CD14-positive monocyte (primary cell): Measurements from ENCODE around the gene SYNDIG1. TPM values are rescaled to one million over a fixed set of nuclear protein-coding genes. Genes with fewer than 3 reads are reported as not detected.

Experiments
- DNase-seq, 3 donors: peaks; one replicate each; pipeline ENCODE4 v3.0.0-alpha.2; 2011 to 2022
- H2AFZ ChIP-seq: 2 replicates; pipeline ENCODE4 v1.6.0; 2012; ENCODE audit warnings: mild to moderate bottlenecking, low read depth, low read length, inconsistent platforms; ENCODE audit not compliant: insufficient read depth, poor library complexity, severe bottlenecking
- H3K27ac ChIP-seq, 2 donors: 1 replicate in 1 of 2; 2 replicates in 1 of 2; pipeline ENCODE4 v1.5.1; 2012 to 2013; ENCODE audit warnings: low read length in 2 of 2, control low read depth in 1 of 2, inconsistent platforms in 1 of 2, low read depth in 1 of 2, mild to moderate bottlenecking in 1 of 2
- H3K27me3 ChIP-seq, 2 donors: one replicate each; pipeline versions ENCODE4 v1.6.0 to v1.6.1; 2011 to 2013; ENCODE audit warnings: low read length in 2 of 2; ENCODE audit not compliant: control insufficient read depth in 2 of 2, insufficient read depth in 2 of 2
- H3K36me3 ChIP-seq, 2 donors: replicated peaks in 1 of 2; 1 replicate in 1 of 2; 2 replicates in 1 of 2; pipeline versions ENCODE4 v1.5.1 to v1.6.1; 2012 to 2013; ENCODE audit warnings: low read length in 2 of 2, control low read depth in 1 of 2, inconsistent platforms in 1 of 2, mild to moderate bottlenecking in 1 of 2; ENCODE audit not compliant: insufficient read depth in 2 of 2, control insufficient read depth in 1 of 2
- H3K4me1 ChIP-seq, 2 donors: 1 replicate in 1 of 2; 2 replicates in 1 of 2; pipeline versions ENCODE4 v1.5.1 to v1.6.1; 2012 to 2013; ENCODE audit warnings: low read length in 2 of 2, control low read depth in 1 of 2, inconsistent platforms in 1 of 2, mild to moderate bottlenecking in 1 of 2, moderate library complexity in 1 of 2; ENCODE audit not compliant: insufficient read depth in 2 of 2, control insufficient read depth in 1 of 2
- H3K4me2 ChIP-seq: replicated peaks from 2 replicates; pipeline ENCODE3; 2012; ENCODE audit warnings: low read length, moderate library complexity, mild to moderate bottlenecking; ENCODE audit not compliant: poor library complexity, severe bottlenecking; ENCODE audit errors: extremely low read depth
- H3K4me3 ChIP-seq, 3 experiments: fragments of 200-600 bp in 1 of 3; sonication (generic) in 1 of 3; replicated peaks in 1 of 3; 1 replicate in 2 of 3; 2 replicates in 1 of 3; pipeline ENCODE4 v1.5.1; 2011 to 2013; ENCODE audit warnings: low read length in 3 of 3, mild to moderate bottlenecking in 3 of 3, control low read depth in 2 of 3, low read depth in 2 of 3, inconsistent platforms in 1 of 3, moderate library complexity in 1 of 3
- H3K79me2 ChIP-seq: 2 replicates; pipeline ENCODE4 v1.6.0; 2012; ENCODE audit warnings: mild to moderate bottlenecking, control low read depth, inconsistent platforms, low read length, moderate library complexity; ENCODE audit not compliant: insufficient read depth
- H3K9ac ChIP-seq: 2 replicates; pipeline ENCODE4 v1.6.0; 2017; ENCODE audit warnings: low read length, mild to moderate bottlenecking; ENCODE audit not compliant: insufficient read depth, poor library complexity, severe bottlenecking
- H3K9me3 ChIP-seq, 2 donors: replicated peaks in 1 of 2; 1 replicate in 1 of 2; 2 replicates in 1 of 2; pipeline versions ENCODE4 v1.5.1 to v1.6.1; 2012 to 2013; ENCODE audit warnings: low read length in 2 of 2, control low read depth in 1 of 2; ENCODE audit not compliant: control insufficient read depth in 1 of 2, insufficient read depth in 1 of 2
- H4K20me1 ChIP-seq: 2 replicates; pipeline ENCODE4 v1.6.0; 2012; ENCODE audit warnings: mild to moderate bottlenecking, low read length, control low read depth, moderate library complexity; ENCODE audit not compliant: insufficient read depth
- H3K27ac Mint-ChIP-seq, 7 donors: one replicate each; pipeline ENCODE4 v1.8.0; 2020; ENCODE audit warnings: mild to moderate bottlenecking in 7 of 7, mixed read lengths in 7 of 7, moderate library complexity in 6 of 7, inconsistent platforms in 2 of 7
- H3K27me3 Mint-ChIP-seq, 3 donors: one replicate each; pipeline ENCODE4 v1.8.0; 2021 to 2022; ENCODE audit warnings: low read depth in 3 of 3, mild to moderate bottlenecking in 3 of 3, mixed read lengths in 3 of 3, moderate library complexity in 3 of 3, inconsistent platforms in 1 of 3
- H3K36me3 Mint-ChIP-seq, 2 donors: one replicate each; pipeline ENCODE4 v1.8.0; 2020; ENCODE audit warnings: mixed read lengths in 2 of 2, inconsistent platforms in 1 of 2, mild to moderate bottlenecking in 1 of 2
- H3K4me1 Mint-ChIP-seq: one replicate; pipeline ENCODE4 v1.8.0; 2020; ENCODE audit warnings: mild to moderate bottlenecking, mixed read lengths
- H3K4me3 Mint-ChIP-seq, 2 donors: one replicate each; pipeline ENCODE4 v1.8.0; 2020; ENCODE audit warnings: mild to moderate bottlenecking in 2 of 2, mixed read lengths in 2 of 2, moderate library complexity in 1 of 2
- H3K9me3 Mint-ChIP-seq, 7 donors: one replicate each; pipeline ENCODE4 v1.8.0; 2020 to 2022; ENCODE audit warnings: mixed read lengths in 7 of 7, mild to moderate bottlenecking in 6 of 7, moderate library complexity in 6 of 7, inconsistent platforms in 2 of 7
- CTCF ChIP-seq: fragments of 200-600 bp; IDR thresholded peaks from one replicate; pipeline ENCODE4 v1.8.0; 2022; ENCODE audit warnings: antibody characterized with exemption, mild to moderate bottlenecking
- WGBS: methylation state at CpG from one replicate; pipeline ENCODE4 v1.1.5; 2013; ENCODE audit warnings: missing lambda C conversion rate; ENCODE audit not compliant: insufficient coverage; 5-methylcytosine and 5-hydroxymethylcytosine counted together
- intact Hi-C, 2 donors: fragments of 100-400 bp; cut with micrococcal nuclease; formaldehyde crosslinking; loops; one replicate each; pipeline versions ENCODE4 v1.15.0 to v1.15.1; 2023
- polyA plus RNA-seq, 3 donors: library from polyadenylated mRNA; depleted of rRNA in 1 of 3; unstranded in 2 of 3; stranded (reverse) in 1 of 3; fragments of 300-500 nt in 2 of 3; fragments of >200 nt in 1 of 3; fragmentation: Illumina TruSeq in 2 of 3; gene quantifications; 1 replicate in 2 of 3; 2 replicates in 1 of 3; pipeline ENCODE4 v1.2.3, GENCODE V29; 2012 to 2021

The SYNDIG1 gene
- polyA plus RNA-seq, 3 donors = not detected

- no peaks in the 10 kb centered on the region for H3K79me2 ChIP-seq
- H3K4me1 Mint-ChIP-seq = no peaks in the 10 kb centered on the region
- H3K9ac ChIP-seq = no peak overlapping the region
- H3K9me3 Mint-ChIP-seq = peaks cover 0 to 4% (median 0%) of the 10 kb centered on the region in 7 donors
- no peaks in the 10 kb centered on the region for H3K9me3 ChIP-seq
- H3K4me3 ChIP-seq = no peak overlapping the region
- H3K36me3 Mint-ChIP-seq = no peaks in the 10 kb centered on the region
- H3K4me1 ChIP-seq = no peaks in the 10 kb centered on the region
- no peak overlapping the region for H3K27ac Mint-ChIP-seq
- H3K4me2 ChIP-seq = no peak overlapping the region
- H2AFZ ChIP-seq = no peak overlapping the region
- H3K4me3 Mint-ChIP-seq = no peak overlapping the region
- no peaks in the 10 kb centered on the region for H3K27me3 ChIP-seq
- H4K20me1 ChIP-seq = no peaks in the 10 kb centered on the region
- H3K27me3 Mint-ChIP-seq = peaks cover 1 to 3% (median 3%) of the 10 kb centered on the region in 3 donors
- no peak for DNase-seq
- no peak for TF ChIP-seq CTCF
- 91% methylated on average over 5 of the region's 5 CpGs for WGBS
- H3K27ac ChIP-seq = no peak overlapping the region
- no peaks in the 10 kb centered on the region for H3K36me3 ChIP-seq
- intact Hi-C loops = no loop called here
Measured at GRCh38 chr20:24489193-24489592, 19.8 kb downstream of the SYNDIG1 start.

GRCh38 chr20:24489631-24490260, 20.3 kb downstream of the SYNDIG1 start:
- intact Hi-C loops = no loop called here
- Mint-ChIP-seq H3K27me3 (peaks cover 0 to 3% (median 1%) of the 10 kb centered on the region in 3 donors), H3K36me3 (no peaks in the 10 kb centered on the region), H3K4me1 (no peaks in the 10 kb centered on the region), H3K4me3 (no peak overlapping the region), H3K9me3 (peaks cover 0 to 4% (median 0%) of the 10 kb centered on the region in 7 donors), H3K27ac (no peak overlapping the region)
- H3K36me3 ChIP-seq = no peaks in the 10 kb centered on the region
- H3K9me3 ChIP-seq = no peaks in the 10 kb centered on the region
- H4K20me1 ChIP-seq = no peaks in the 10 kb centered on the region
- TF ChIP-seq CTCF = no peak
- no peak overlapping the region for H3K4me2 ChIP-seq
- no peak overlapping the region for H3K9ac ChIP-seq
- H3K27ac ChIP-seq = no peak overlapping the region
- H3K79me2 ChIP-seq = no peaks in the 10 kb centered on the region
- H3K27me3 ChIP-seq = no peaks in the 10 kb centered on the region
- DNase-seq = no peak
- H2AFZ ChIP-seq = no peak overlapping the region
- 100% methylated on average over 2 of the region's 9 CpGs for WGBS
- no peaks in the 10 kb centered on the region for H3K4me1 ChIP-seq
- no peak overlapping the region for H3K4me3 ChIP-seq
